GM20000 (cell line): ENCODE results near the gene INTU.
"Not testable (repeated sequence)": the region's sequence is repeated elsewhere in the genome, so short reads cannot be mapped to it uniquely, and the experiment has no call there.

Source experiments
- DNase-seq: peaks from one replicate; pipeline ENCODE4 v3.0.0; 2012; ENCODE audit warnings: low spot score
- TF ChIP-seq, protein P1 (sequence below): IDR thresholded peaks from 2 replicates; pipeline ENCODE4 v1.5.1; 2012; ENCODE audit warnings: mild to moderate bottlenecking, control low read depth; ENCODE audit errors: extremely low read depth, missing control alignments

INTU gene

DNA sequence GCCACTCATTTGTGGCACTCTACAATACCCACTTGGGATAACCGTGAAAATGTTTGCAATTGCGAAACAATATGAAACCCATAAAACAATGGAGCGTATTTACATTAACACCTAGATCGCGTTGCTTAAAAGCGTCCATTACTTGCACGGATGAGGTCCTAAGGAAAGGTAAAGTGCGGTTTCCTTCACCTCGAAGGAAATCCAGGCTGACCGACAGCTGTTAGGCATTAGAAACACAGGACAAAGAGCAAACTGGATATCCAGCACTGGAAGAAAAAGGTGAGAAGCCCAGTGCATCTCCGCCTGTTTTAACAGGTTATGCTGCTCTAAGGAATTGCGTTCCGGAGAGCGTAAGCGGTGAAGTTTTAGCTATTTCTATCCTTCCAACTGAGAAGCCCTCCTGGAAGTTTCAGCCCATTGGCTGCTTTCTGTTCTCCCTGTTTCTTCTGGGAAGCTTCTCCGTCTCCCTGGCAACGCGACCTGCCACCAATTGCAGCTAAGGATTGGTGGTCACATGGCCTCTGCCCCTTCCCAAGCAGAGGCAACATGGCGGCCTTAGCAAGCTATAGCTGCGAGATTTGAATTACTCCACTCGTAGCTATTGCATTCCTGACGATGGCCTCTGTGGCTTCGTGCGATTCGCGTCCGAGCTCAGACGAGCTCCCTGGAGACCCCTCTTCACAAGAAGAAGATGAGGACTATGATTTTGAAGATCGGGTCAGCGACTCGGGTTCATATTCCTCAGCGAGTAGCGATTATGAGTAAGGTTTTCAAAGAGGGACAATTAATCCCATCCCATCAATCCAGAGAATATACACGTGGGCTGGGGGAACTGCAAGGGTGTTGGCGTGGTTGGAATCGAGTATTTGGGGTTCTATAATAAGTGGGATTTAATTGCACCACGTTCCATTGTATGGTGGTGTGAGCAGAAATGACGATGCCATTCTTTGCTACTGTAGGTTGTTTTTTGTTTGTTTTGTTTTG is at the start of gene INTU:
INTU (plus strand) TSS at position 538 of the 984 bp plus-strand sequence; CDS start at position 616, 78 bp downstream.
- TF ChIP-seq, protein P1, sequence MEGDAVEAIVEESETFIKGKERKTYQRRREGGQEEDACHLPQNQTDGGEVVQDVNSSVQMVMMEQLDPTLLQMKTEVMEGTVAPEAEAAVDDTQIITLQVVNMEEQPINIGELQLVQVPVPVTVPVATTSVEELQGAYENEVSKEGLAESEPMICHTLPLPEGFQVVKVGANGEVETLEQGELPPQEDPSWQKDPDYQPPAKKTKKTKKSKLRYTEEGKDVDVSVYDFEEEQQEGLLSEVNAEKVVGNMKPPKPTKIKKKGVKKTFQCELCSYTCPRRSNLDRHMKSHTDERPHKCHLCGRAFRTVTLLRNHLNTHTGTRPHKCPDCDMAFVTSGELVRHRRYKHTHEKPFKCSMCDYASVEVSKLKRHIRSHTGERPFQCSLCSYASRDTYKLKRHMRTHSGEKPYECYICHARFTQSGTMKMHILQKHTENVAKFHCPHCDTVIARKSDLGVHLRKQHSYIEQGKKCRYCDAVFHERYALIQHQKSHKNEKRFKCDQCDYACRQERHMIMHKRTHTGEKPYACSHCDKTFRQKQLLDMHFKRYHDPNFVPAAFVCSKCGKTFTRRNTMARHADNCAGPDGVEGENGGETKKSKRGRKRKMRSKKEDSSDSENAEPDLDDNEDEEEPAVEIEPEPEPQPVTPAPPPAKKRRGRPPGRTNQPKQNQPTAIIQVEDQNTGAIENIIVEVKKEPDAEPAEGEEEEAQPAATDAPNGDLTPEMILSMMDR = no peak
- DNase-seq = peak; percentile 52

GRCh38 chr4:127586496-127586895 is 46.3 kb upstream of the INTU start:
- DNase-seq = not testable (repeated sequence)

GRCh38 chr4:127586922-127587571 is 45.7 kb upstream of the INTU start:
- TF ChIP-seq, protein P1 = peak; percentile 72
- DNase-seq = peak; percentile 25

DNA sequence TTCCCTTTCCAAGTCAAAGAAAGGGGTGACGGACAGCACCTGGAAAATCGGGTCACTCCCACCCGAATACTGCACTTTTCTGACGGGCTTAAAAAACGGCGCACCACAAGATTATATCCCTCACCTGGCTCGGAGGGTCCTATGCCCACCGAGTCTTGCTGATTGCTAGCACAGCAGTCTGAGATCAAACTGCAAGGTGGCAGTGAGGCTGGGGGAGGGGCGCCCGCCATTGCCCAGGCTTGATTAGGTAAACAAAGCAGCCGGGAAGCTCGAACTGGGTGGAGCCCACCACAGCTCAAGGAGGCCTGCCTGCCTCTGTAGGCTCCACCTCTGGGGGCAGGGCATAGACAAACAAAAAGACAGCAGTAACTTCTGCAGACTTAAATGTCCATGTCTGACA is 43.6 kb upstream of the INTU start:
- not testable (repeated sequence) for DNase-seq

GRCh38 chr4:127598656-127599055 is 34.1 kb upstream of the INTU start:
- DNase-seq = no peak
- TF ChIP-seq, protein P1 = no peak

GRCh38 chr4:127601029-127601428 is 31.7 kb upstream of the INTU start:
- TF ChIP-seq, protein P1 = no peak
- DNase-seq = no peak

GRCh38 chr4:127604949-127605709 is 27.6 kb upstream of the INTU start:
- DNase-seq = no peak
- TF ChIP-seq, protein P1 = no peak

- TF ChIP-seq, protein P1 = no peak
- no peak for DNase-seq
These were observed 25.9 kb upstream of the INTU start for GRCh38 chr4:127606823-127607222.
